ENCODE measurements around the gene RFNG. TPM values are rescaled to one million over a fixed set of nuclear protein-coding genes. Genes with fewer than 3 reads are reported as not detected.

Gene RFNG
- total and polyA plus RNA-seq, 2 donors (not counting 1 experiment from before 2014, with no cell fraction given), result 30.1 to 44.5 TPM

DNA sequence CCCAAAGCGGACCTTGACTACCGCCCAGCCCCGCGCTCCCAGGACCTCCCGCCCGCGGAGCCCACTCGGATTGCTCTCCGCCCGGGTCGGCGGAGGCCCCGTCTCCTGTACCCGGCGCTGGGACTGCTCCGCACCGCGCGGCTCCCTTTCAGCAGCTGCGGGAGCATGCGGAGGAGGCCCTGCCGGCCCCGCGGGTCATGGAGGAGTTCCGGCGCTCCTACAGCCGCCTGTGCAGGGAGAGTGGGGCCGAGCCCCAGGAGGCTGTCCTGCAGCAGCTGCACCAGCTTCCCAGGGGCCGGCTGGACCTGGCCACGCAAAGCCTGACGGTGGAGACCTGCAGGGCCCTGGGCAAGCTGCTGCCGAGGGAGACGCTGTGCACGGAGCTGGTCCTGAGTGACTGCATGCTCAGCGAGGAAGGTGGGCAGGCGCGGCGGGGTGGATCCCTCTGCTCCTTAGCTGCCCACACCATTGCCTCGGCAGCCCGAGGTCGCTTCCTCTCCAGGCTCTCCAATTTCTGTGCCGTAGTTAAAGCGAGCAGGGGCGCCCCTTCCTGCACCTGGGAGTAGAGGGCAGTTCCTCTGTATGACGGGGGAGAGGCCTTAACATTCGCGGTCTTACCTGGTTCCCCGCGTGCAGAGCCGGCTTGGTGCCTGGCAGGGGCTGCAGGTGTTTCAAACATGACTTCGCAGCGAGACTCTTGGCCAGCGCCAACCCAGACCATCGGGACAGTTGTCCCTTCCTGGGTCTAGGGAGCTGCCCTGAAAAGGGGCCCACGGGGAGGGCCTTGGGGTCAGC lies 28.0 kb downstream of the RFNG start:
- H4K20me1 ChIP-seq (ENCODE audit: control insufficient read depth, insufficient read depth, low read length, poor library complexity, severe bottlenecking), result peaks cover 38% of the 10 kb centered on the region
- WGBS (ENCODE audit: insufficient coverage), result 5% methylated on average over 55 of the region's 55 CpGs
- no peaks in the 10 kb centered on the region for H3K27me3 Mint-ChIP-seq
- TF ChIP-seq CTCF (IDR thresholded peaks at IDR 0.05) (no peak), EZH2 (IDR thresholded peaks at IDR 0.05; ENCODE audit: borderline replicate concordance, insufficient read depth, low read depth, low read length, poor library complexity, severe bottlenecking) (no peak)
- H3K9me3 ChIP-seq (ENCODE audit: control extremely low read depth in 1 of 3, control insufficient read depth in 2 of 3, insufficient read depth in 1 of 3, low read length in 2 of 3), result no peaks in the 10 kb centered on the region
- peaks cover 0 to 15% (median 0%) of the 10 kb centered on the region in 4 experiments for H3K27me3 ChIP-seq (replicated peaks in 1 of 4; ENCODE audit: control extremely low read depth in 1 of 4, control insufficient read depth in 3 of 4, insufficient read depth in 4 of 4, low read length in 3 of 4)
- peaks cover 23% of the 10 kb centered on the region for H3K79me2 ChIP-seq (ENCODE audit: control insufficient read depth, insufficient read depth, low read length)
- no peak overlapping the region for H3K27ac ChIP-seq (ENCODE audit: low read length in 2 of 2)
- POLR2A ChIA-PET, result interaction anchor here (0.7 to 1.5 kb wide), 3 partner anchors 14 to 169 kb away, joined by 4 to 13 read pairs (median 5); partner anchors contain the start of genes ASPSCR1 and DCXR
- H3K4me3 Mint-ChIP-seq, result peak overlapping the region; percentile 83
- H3K4me3 ChIP-seq (ENCODE audit: control extremely low read depth in 1 of 5, extremely low read depth in 1 of 5, insufficient read depth in 1 of 5, low read depth in 2 of 5, low read length in 4 of 5), result peak overlapping the region; percentile 21 to 85 (median 73)
- peak overlapping the region; percentile 88 for H2AFZ ChIP-seq (ENCODE audit: insufficient read depth, low read depth, low read length, poor library complexity, severe bottlenecking)
- peaks cover 14 to 33% of the 10 kb centered on the region in 2 donors for H3K4me1 ChIP-seq (ENCODE audit: control insufficient read depth in 2 of 2, insufficient read depth in 2 of 2, low read length in 2 of 2)
- peak overlapping the region; percentile 95 for H3K4me2 ChIP-seq (replicated peaks; ENCODE audit: low read depth, low read length, poor library complexity, severe bottlenecking)
- CTCF ChIA-PET, result interaction anchor here (0.6 to 7.2 kb wide), 3 partner anchors 14 to 438 kb away, joined by 3 to 91 read pairs (median 10); partner anchors contain the start of gene DCXR
- ATAC-seq (ENCODE audit: low read depth) (no peak), DNase-seq (no peak)
- peak overlapping the region; percentile 80 for H3K9ac ChIP-seq (ENCODE audit: low read length)
- H3K36me3 ChIP-seq (replicated peaks in 1 of 2; ENCODE audit: control extremely low read depth in 1 of 2, control insufficient read depth in 1 of 2, extremely low read depth in 1 of 2, insufficient read depth in 2 of 2, low read length in 1 of 2), result no peaks in the 10 kb centered on the region
- no peak overlapping the region for H3K27ac Mint-ChIP-seq
- peaks cover 15% of the 10 kb centered on the region for H3K4me1 Mint-ChIP-seq
- no peaks in the 10 kb centered on the region for H3K9me3 Mint-ChIP-seq (ENCODE audit: insufficient read depth)
- intact Hi-C loops (cut with micrococcal nuclease), result loop anchor here (1.0 to 2.0 kb wide), 8 partner anchors 14 to 163 kb away; partner anchors contain the start of genes ARHGDIA, ASPSCR1, DCXR and FASN
